Lower leg skin (tissue), 4 donors: ENCODE measurements around the gene FHOD3. TPM values are rescaled to one million over a fixed set of nuclear protein-coding genes. Genes with fewer than 3 reads are reported as not detected.
"Not testable (repeated sequence)": the region's sequence is repeated elsewhere in the genome, so short reads cannot be mapped to it uniquely, and the experiment has no call there.

ENCODE experiments used
- DNase-seq, 2 donors: peaks; one replicate each; pipeline ENCODE4 v3.0.0-alpha.2; 2019; ENCODE audit warnings: low spot score in 2 of 2
- H3K4me3 ChIP-seq: fragments of 200-600 bp; sonication (generic); 2 replicates; pipeline ENCODE4 v1.5.1; 2017; ENCODE audit warnings: mild to moderate bottlenecking, low read depth; ENCODE audit not compliant: poor library complexity, severe bottlenecking
- POLR2A ChIP-seq, 2 donors: fragments of 450-650 bp; IDR thresholded peaks; one replicate each; pipeline ENCODE4 v1.6.1; 2016 to 2017; ENCODE audit warnings: antibody characterized with exemption in 2 of 2, mild to moderate bottlenecking in 1 of 2, moderate library complexity in 1 of 2
- WGBS, 2 donors: methylation state at CpG; one replicate each; pipeline ENCODE4 v1.1.5; 2018; 5-methylcytosine and 5-hydroxymethylcytosine counted together
- intact Hi-C: fragments of 100-400 bp; cut with DNase I; formaldehyde crosslinking; loops from one replicate; pipeline ENCODE4 v1.15.0; 2023; ENCODE audit warnings: low total_unique reads
- total RNA-seq, 4 donors: library from RNA; depleted of rRNA; stranded (reverse); fragments of >200 nt; gene quantifications; one replicate each; pipeline ENCODE4 v1.1.0, GENCODE V29; 2016
- TF ChIP-seq, protein P1 (sequence below), 3 donors: fragments of 450-650 bp; IDR thresholded peaks; one replicate each; pipeline ENCODE4 v1.5.1; 2016; ENCODE audit warnings: antibody characterized with exemption in 3 of 3, mild to moderate bottlenecking in 3 of 3, moderate library complexity in 2 of 3

The FHOD3 gene
- total RNA-seq, 4 donors from 2014 or later: 5.3 to 15.1 (median 7.8) TPM

- TF ChIP-seq, protein P1, sequence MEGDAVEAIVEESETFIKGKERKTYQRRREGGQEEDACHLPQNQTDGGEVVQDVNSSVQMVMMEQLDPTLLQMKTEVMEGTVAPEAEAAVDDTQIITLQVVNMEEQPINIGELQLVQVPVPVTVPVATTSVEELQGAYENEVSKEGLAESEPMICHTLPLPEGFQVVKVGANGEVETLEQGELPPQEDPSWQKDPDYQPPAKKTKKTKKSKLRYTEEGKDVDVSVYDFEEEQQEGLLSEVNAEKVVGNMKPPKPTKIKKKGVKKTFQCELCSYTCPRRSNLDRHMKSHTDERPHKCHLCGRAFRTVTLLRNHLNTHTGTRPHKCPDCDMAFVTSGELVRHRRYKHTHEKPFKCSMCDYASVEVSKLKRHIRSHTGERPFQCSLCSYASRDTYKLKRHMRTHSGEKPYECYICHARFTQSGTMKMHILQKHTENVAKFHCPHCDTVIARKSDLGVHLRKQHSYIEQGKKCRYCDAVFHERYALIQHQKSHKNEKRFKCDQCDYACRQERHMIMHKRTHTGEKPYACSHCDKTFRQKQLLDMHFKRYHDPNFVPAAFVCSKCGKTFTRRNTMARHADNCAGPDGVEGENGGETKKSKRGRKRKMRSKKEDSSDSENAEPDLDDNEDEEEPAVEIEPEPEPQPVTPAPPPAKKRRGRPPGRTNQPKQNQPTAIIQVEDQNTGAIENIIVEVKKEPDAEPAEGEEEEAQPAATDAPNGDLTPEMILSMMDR (IDR thresholded peaks at IDR 0.05): no peak
- no peak for TF ChIP-seq POLR2A (IDR thresholded peaks at IDR 0.05)
- DNase-seq: peak in 1 of 2 donors; percentile 34
- WGBS, 2 donors: 43 to 59% methylated on average over 15 of the region's 15 CpGs
- intact Hi-C loops: no loop called here
- no peak overlapping the region for H3K4me3 ChIP-seq
These were observed 246.6 kb downstream of the FHOD3 start for GRCh38 chr18:36543991-36544725.

DNA sequence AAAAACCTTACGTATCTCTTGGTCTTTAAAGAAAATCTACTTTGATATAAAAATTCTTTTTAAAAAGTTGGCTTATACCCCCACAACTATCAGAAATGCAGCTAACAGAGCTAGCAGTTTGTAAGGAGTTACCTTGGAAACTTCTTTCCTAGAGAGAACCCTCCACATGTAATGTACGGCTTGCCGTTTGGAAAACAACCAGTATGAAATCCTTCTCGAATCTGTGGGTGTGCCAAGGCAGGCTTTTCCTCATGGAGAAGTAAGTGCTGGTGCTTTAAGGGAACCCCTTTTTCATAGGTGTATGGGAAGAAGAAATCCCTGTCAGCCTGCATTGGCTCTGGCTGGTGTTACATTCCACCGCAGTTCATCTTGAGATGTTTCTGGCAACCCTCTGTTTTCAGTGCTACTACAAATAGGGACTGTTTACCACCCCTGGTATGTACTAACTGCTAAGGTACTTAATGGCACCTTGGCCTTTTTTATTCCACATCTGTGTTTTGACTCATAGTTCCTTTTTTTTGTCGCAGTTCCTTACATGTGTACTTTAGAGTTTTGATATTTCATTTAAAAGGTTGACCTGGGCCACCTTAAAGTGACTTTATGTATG lies 248.4 kb downstream of the FHOD3 start:
- TF ChIP-seq POLR2A (IDR thresholded peaks at IDR 0.05): no peak
- TF ChIP-seq, protein P1 (IDR thresholded peaks at IDR 0.05): no peak
- DNase-seq: no peak
- intact Hi-C loops: no loop called here
- 57 to 58% methylated on average over 6 of the region's 6 CpGs for WGBS, 2 donors
- H3K4me3 ChIP-seq: no peak overlapping the region

DNA sequence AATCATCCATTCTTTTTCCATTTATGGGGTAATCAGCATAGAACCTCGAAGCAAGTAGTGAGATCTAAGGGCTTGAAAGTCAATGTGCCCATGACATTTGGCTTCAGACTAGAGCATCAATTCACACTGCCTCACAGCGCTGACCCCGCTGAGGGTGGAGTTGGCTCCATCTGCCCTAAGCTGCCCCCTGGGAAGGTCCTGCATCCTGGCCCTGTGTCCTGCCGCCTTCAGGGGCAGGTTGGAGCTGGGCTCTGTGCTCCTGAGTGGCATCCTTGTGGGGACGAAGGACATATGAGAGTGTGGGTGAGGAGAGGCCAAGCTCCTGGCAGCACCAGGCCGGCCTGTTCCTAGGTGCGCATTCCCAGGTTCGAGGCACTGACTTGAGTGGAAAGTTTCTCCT lies 249.4 kb downstream of the FHOD3 start:
- no peak overlapping the region for H3K4me3 ChIP-seq
- TF ChIP-seq POLR2A (IDR thresholded peaks at IDR 0.05): no peak
- TF ChIP-seq, protein P1 (IDR thresholded peaks at IDR 0.05): no peak
- no peak for DNase-seq
- intact Hi-C loops: no loop called here
- WGBS, 2 donors: 90 to 94% methylated on average over 8 of the region's 8 CpGs

DNA sequence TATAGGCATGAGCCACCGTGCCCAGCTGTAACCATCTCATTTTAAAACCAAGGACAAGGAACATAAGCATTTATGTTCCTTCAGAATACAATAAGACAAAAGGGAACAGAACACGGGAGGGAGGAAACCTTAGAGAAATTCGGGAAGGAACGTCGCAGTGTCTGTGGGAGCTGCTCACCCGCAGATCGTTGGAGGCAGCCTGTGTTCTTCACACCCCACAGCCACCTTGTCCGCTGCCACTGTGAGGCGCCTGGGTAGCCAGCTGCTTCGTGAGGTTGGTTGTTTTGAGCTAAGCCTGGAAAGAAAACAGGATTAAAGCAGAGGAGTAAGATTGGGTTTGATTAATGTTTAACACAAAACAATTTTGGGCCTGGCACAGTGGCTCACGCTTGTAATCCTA lies 250.0 kb downstream of the FHOD3 start:
- WGBS, 2 donors: 93% methylated on average over 11 of the region's 11 CpGs
- intact Hi-C loops: no loop called here

GRCh38 chr18:36551274-36551673 lies 253.8 kb downstream of the FHOD3 start:
- 86 to 94% methylated on average over 1 of the region's 1 CpG for WGBS, 2 donors
- H3K4me3 ChIP-seq, DNase-seq, intact Hi-C loops: not testable (repeated sequence)

More for the DNA sequence above, 250.0 kb downstream of the FHOD3 start:
- no peak overlapping the region for H3K4me3 ChIP-seq
- DNase-seq: no peak
- TF ChIP-seq, protein P1 (IDR thresholded peaks at IDR 0.05): no peak
- TF ChIP-seq POLR2A (IDR thresholded peaks at IDR 0.05): no peak

DNA sequence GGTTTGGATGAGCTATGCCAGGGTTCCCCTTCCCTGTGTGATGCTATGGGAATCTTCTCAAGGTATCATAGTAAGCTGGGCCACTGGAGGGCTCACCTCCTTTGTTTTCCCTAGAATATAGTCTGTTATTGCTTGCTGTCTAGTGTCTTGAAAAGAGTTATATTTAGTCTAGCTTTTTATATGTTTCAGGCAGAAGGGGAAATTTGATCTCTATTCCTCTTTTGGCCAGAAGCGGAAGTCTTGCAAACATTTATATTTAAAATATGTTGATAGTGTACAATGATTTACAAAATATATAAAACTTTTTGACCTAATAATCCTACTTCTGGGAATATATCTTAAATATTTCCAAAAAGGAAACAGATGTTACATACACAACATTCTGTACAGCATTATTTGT lies 260.7 kb downstream of the FHOD3 start:
- no peak overlapping the region for H3K4me3 ChIP-seq
- no peak for TF ChIP-seq POLR2A (IDR thresholded peaks at IDR 0.05)
- TF ChIP-seq, protein P1 (IDR thresholded peaks at IDR 0.05): no peak
- intact Hi-C loops: no loop called here
- 95 to 98% methylated on average over 1 of the region's 1 CpG for WGBS, 2 donors
- no peak for DNase-seq
